ENCODE measurements around the gene TMEM126B.

- TF ChIP-seq GATA2 (IDR thresholded peaks at IDR 0.05; ENCODE audit: low read depth, low read length) = no peak
- TF ChIP-seq GATA3 (IDR thresholded peaks at IDR 0.05; ENCODE audit: low read depth, low read length) = no peak
Observed at GRCh38 chr11:85596886-85597285, 31.5 kb upstream of the TMEM126B start.
